Sigmoid colon (tissue), 4 donors: Measurements from ENCODE around the gene KIAA2012.

ENCODE experiments used
- POLR2A ChIP-seq, 2 donors: fragments of 450-650 bp; IDR thresholded peaks; one replicate each; pipeline ENCODE4 v1.6.1; 2016; ENCODE audit warnings: antibody characterized with exemption in 2 of 2, mild to moderate bottlenecking in 2 of 2, moderate library complexity in 2 of 2
- POLR2AphosphoS5 ChIP-seq, 4 donors: sonication (generic); formaldehyde crosslinking; IDR thresholded peaks; one replicate each; pipeline ENCODE4 v1.6.1; 2017; ENCODE audit warnings: antibody characterized with exemption in 4 of 4

- no peak for TF ChIP-seq POLR2A (IDR thresholded peaks at IDR 0.05)
- no peak for TF ChIP-seq POLR2AphosphoS5 (IDR thresholded peaks at IDR 0.05)
Measured at GRCh38 chr2:202044777-202045176, 28.3 kb upstream of the KIAA2012 start.
